K562 (cell line): ENCODE results near the gene DNAJB12. TPM values are rescaled to one million over a fixed set of nuclear protein-coding genes. Genes with fewer than 3 reads are reported as not detected.

Experiments used
- CBFA2T2 ChIP-seq: fragments of 450-650 bp; conservative IDR thresholded peaks from 2 replicates; pipeline ENCODE4 v1.6.1; 2017; ENCODE audit warnings: mild to moderate bottlenecking
- CC2D1A ChIP-seq: fragments of 450-650 bp; IDR thresholded peaks from 2 replicates; pipeline ENCODE4 v1.6.1; 2017; ENCODE audit warnings: mild to moderate bottlenecking
- HDAC3 ChIP-seq: fragments of 450-650 bp; IDR thresholded peaks from 2 replicates; pipeline ENCODE4 v1.6.1; 2018; ENCODE audit warnings: borderline replicate concordance, mild to moderate bottlenecking, moderate library complexity; ENCODE audit not compliant: partially characterized antibody
- MTA2 ChIP-seq: fragments of 450-650 bp; IDR thresholded peaks from 2 replicates; pipeline ENCODE4 v1.6.1; 2016; ENCODE audit warnings: low read depth
- PHTF2 ChIP-seq: fragments of 250-450 bp; sonication (Bioruptor Pico); IDR thresholded peaks from 2 replicates; pipeline ENCODE4 v1.5.0; 2021; ENCODE audit warnings: mild to moderate bottlenecking
- PURB ChIP-seq: sonication (generic); formaldehyde crosslinking; IDR thresholded peaks from 2 replicates; pipeline ENCODE4 v1.9.0; 2021; ENCODE audit warnings: low read depth, mild to moderate bottlenecking, missing genetic modification reagents
- TAF9B ChIP-seq: fragments of 450-650 bp; IDR thresholded peaks from 2 replicates; pipeline ENCODE4 v1.6.1; 2018; ENCODE audit warnings: mild to moderate bottlenecking; ENCODE audit not compliant: partially characterized antibody
- ZFP1 ChIP-seq: fragments of 450-650 bp; formaldehyde crosslinking; IDR thresholded peaks from 2 replicates; pipeline ENCODE4 v1.4.0; 2020; ENCODE audit warnings: mild to moderate bottlenecking, mixed read lengths
- ZNF133 ChIP-seq: fragments of 250-450 bp; sonication (Bioruptor Pico); IDR thresholded peaks from 2 replicates; pipeline ENCODE4 v1.4.0; 2020; ENCODE audit warnings: mild to moderate bottlenecking
- ZNF239 ChIP-seq: fragments of 250-450 bp; sonication (Bioruptor Pico); IDR thresholded peaks from 2 replicates; pipeline ENCODE4 v1.4.0; 2020; ENCODE audit warnings: mild to moderate bottlenecking
- ZNF766 ChIP-seq: fragments of 200-800 bp; sonication (Bioruptor generic); conservative IDR thresholded peaks from 2 replicates; pipeline ENCODE4 v1.6.1; 2016; ENCODE audit warnings: missing genetic modification characterization, missing compliant biosample characterization
- ZNF778 ChIP-seq: fragments of 450-650 bp; formaldehyde crosslinking; IDR thresholded peaks from 2 replicates; pipeline ENCODE4 v1.4.0; 2020; ENCODE audit warnings: mild to moderate bottlenecking, moderate library complexity
- polyA plus RNA-seq, 8 experiments: library from polyadenylated mRNA; depleted of rRNA in 4 of 8; stranded (reverse) in 5 of 8; unstranded in 3 of 8; fragments of >200 nt; fragmentation: Nextera tagmentation in 2 of 8; fragmentation: Illumina TruSeq in 1 of 8; extraction: Ambion mirVana in 2 of 8; extraction: Trizol in 1 of 8; gene quantifications; 2 replicates each; pipeline versions ENCODE4 v1.2.1 to v1.2.3, GENCODE V29; 2011 to 2014; ENCODE audit warnings: inconsistent platforms in 1 of 8, missing spikeins in 1 of 8
- total RNA-seq, 7 experiments: library from RNA; depleted of rRNA in 6 of 7; stranded (reverse); fragments of >200 nt in 6 of 7; fragmentation: Illumina TruSeq in 2 of 7; extraction: Trizol in 2 of 7; gene quantifications; 2 replicates each; pipeline versions ENCODE4 v1.2.1 to v1.2.3, GENCODE V29; 2011 to 2021; ENCODE audit warnings: low replicate concordance in 1 of 7
- TF ChIP-seq, protein P1 (sequence below): fragments of 250-450 bp; sonication (Bioruptor Pico); IDR thresholded peaks from 2 replicates; pipeline ENCODE4 v1.5.0; 2020; ENCODE audit warnings: mild to moderate bottlenecking, borderline replicate concordance
- TF ChIP-seq, protein P2 (sequence below): fragments of 250-450 bp; sonication (Bioruptor Pico); IDR thresholded peaks from 2 replicates; pipeline ENCODE4 v1.8.0; 2021; ENCODE audit warnings: mild to moderate bottlenecking, moderate library complexity
- TF ChIP-seq, protein P3 (sequence below): fragments of 250-450 bp; sonication (Bioruptor Pico); IDR thresholded peaks from 2 replicates; pipeline ENCODE4 v1.4.0; 2020
- TF ChIP-seq, protein P4 (sequence below): fragments of 450-650 bp; IDR thresholded peaks from 2 replicates; pipeline ENCODE4 v1.6.1; 2018; ENCODE audit warnings: mild to moderate bottlenecking, low read depth; ENCODE audit not compliant: partially characterized antibody

Gene DNAJB12
- total and polyA plus RNA-seq, 9 of the 15 experiments (the other 6 are each of a cell fraction or from before 2014, with no cell fraction given), result 3.5 to 31.5 (median 20.3) TPM

DNA sequence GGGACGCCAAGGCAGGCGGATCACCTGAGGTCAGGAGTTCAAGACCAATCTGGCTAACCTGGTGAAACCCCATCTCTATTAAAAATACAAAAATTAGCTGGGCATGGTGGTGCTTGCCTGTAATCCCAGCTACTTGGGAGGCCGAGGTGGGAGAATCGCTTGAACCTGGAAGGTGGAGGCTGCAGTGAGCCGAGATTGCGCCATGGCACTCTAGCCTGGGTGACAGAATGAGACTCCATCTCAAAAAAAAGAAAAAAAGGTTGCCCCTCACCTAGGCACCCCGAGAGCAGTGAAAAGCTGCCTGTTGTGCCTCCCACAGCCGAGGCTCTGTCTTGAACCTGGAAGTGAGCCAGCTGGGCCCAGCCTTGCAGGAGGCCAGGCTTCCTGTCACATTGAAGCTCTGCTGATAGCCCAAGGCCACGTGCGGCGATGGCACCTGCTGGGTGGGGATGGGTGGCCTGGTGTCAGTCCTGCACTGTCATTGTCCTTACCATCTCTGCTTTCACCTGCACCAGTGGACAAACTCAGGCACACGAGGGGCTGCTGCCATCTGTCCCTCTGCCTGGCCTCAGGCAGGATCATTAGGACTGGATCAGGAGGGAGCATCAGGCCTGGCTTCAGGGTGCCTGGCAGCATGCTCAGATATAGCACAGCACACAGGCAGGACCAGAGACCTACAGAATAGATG, 37.8 kb downstream of the DNAJB12 start (continued):
- TF ChIP-seq MTA2 (no peak), PURB (CRISPR knock-in tag) (no peak), CC2D1A (no peak), TAF9B (no peak), ZNF133 (CRISPR knock-in tag) (no peak), ZNF239 (CRISPR knock-in tag) (peak; percentile 58), HDAC3 (no peak), ZNF778 (CRISPR knock-in tag) (no peak), ZNF766 (CRISPR knock-in tag) (0 out of 2 replicates have a peak, but pooled peaks have one; percentile 70), CBFA2T2 (peak; percentile 75), ZFP1 (CRISPR knock-in tag) (no peak), PHTF2 (CRISPR knock-in tag) (no peak)
- TF ChIP-seq, protein P1, sequence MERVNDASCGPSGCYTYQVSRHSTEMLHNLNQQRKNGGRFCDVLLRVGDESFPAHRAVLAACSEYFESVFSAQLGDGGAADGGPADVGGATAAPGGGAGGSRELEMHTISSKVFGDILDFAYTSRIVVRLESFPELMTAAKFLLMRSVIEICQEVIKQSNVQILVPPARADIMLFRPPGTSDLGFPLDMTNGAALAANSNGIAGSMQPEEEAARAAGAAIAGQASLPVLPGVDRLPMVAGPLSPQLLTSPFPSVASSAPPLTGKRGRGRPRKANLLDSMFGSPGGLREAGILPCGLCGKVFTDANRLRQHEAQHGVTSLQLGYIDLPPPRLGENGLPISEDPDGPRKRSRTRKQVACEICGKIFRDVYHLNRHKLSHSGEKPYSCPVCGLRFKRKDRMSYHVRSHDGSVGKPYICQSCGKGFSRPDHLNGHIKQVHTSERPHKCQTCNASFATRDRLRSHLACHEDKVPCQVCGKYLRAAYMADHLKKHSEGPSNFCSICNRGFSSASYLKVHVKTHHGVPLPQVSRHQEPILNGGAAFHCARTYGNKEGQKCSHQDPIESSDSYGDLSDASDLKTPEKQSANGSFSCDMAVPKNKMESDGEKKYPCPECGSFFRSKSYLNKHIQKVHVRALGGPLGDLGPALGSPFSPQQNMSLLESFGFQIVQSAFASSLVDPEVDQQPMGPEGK, result 0 out of 2 replicates have a peak, but pooled peaks have one; percentile 61
- TF ChIP-seq, protein P2, sequence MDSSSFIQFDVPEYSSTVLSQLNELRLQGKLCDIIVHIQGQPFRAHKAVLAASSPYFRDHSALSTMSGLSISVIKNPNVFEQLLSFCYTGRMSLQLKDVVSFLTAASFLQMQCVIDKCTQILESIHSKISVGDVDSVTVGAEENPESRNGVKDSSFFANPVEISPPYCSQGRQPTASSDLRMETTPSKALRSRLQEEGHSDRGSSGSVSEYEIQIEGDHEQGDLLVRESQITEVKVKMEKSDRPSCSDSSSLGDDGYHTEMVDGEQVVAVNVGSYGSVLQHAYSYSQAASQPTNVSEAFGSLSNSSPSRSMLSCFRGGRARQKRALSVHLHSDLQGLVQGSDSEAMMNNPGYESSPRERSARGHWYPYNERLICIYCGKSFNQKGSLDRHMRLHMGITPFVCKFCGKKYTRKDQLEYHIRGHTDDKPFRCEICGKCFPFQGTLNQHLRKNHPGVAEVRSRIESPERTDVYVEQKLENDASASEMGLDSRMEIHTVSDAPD (CRISPR knock-in tag), result no peak
- TF ChIP-seq, protein P3, sequence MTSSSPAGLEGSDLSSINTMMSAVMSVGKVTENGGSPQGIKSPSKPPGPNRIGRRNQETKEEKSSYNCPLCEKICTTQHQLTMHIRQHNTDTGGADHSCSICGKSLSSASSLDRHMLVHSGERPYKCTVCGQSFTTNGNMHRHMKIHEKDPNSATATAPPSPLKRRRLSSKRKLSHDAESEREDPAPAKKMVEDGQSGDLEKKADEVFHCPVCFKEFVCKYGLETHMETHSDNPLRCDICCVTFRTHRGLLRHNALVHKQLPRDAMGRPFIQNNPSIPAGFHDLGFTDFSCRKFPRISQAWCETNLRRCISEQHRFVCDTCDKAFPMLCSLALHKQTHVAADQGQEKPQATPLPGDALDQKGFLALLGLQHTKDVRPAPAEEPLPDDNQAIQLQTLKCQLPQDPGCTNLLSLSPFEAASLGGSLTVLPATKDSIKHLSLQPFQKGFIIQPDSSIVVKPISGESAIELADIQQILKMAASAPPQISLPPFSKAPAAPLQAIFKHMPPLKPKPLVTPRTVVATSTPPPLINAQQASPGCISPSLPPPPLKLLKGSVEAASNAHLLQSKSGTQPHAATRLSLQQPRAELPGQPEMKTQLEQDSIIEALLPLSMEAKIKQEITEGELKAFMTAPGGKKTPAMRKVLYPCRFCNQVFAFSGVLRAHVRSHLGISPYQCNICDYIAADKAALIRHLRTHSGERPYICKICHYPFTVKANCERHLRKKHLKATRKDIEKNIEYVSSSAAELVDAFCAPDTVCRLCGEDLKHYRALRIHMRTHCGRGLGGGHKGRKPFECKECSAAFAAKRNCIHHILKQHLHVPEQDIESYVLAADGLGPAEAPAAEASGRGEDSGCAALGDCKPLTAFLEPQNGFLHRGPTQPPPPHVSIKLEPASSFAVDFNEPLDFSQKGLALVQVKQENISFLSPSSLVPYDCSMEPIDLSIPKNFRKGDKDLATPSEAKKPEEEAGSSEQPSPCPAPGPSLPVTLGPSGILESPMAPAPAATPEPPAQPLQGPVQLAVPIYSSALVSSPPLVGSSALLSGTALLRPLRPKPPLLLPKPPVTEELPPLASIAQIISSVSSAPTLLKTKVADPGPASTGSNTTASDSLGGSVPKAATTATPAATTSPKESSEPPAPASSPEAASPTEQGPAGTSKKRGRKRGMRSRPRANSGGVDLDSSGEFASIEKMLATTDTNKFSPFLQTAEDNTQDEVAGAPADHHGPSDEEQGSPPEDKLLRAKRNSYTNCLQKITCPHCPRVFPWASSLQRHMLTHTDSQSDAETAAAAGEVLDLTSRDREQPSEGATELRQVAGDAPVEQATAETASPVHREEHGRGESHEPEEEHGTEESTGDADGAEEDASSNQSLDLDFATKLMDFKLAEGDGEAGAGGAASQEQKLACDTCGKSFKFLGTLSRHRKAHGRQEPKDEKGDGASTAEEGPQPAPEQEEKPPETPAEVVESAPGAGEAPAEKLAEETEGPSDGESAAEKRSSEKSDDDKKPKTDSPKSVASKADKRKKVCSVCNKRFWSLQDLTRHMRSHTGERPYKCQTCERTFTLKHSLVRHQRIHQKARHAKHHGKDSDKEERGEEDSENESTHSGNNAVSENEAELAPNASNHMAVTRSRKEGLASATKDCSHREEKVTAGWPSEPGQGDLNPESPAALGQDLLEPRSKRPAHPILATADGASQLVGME (CRISPR knock-in tag), result peak; percentile 95
- TF ChIP-seq, protein P4, sequence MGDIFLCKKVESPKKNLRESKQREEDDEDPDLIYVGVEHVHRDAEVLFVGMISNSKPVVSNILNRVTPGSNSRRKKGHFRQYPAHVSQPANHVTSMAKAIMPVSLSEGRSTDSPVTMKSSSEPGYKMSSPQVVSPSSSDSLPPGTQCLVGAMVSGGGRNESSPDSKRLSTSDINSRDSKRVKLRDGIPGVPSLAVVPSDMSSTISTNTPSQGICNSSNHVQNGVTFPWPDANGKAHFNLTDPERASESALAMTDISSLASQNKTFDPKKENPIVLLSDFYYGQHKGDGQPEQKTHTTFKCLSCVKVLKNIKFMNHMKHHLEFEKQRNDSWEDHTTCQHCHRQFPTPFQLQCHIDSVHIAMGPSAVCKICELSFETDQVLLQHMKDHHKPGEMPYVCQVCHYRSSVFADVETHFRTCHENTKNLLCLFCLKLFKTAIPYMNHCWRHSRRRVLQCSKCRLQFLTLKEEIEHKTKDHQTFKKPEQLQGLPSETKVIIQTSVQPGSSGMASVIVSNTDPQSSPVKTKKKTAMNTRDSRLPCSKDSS, result no peak
